IMR-90 (cell line): ENCODE results near the gene TMPRSS7. TPM values are rescaled to one million over a fixed set of nuclear protein-coding genes. Genes with fewer than 3 reads are reported as not detected.

Experiments
- microRNA-seq, 2 experiments: library from miRNA; stranded (forward) in 1 of 2; unstranded in 1 of 2; fragments of 10-50 nt in 1 of 2; fragments of <30 nt in 1 of 2; gene quantifications in 1 of 2; microRNA quantifications in 1 of 2; one replicate each; pipeline versions ENCODE3 to v1.1.0; 2013 to 2020; ENCODE audit not compliant: insufficient read depth in 1 of 2, insufficient read length in 1 of 2, unreplicated experiment in 1 of 2
- polyA plus RNA-seq, 3 experiments: library from polyadenylated mRNA; depleted of rRNA; stranded (reverse); fragments of >200 nt; gene quantifications; 2 replicates each; pipeline ENCODE4 v1.2.3, GENCODE V29; 2012; ENCODE audit warnings: low replicate concordance in 1 of 3
- small RNA-seq, 5 experiments: library from RNA; depleted of rRNA; stranded (forward); fragments of <200 nt; gene quantifications; one replicate each; pipeline ENCODE3, GENCODE V24; 2012
- total RNA-seq: library from RNA; depleted of rRNA; stranded (reverse); fragments of >200 nt; gene quantifications from 2 replicates; pipeline ENCODE4 v1.2.3, GENCODE V29; 2012; rRNA removed

Gene TMPRSS7
- total and polyA plus RNA-seq, 2 of the 4 experiments (the other 2 are of a cell fraction): 0.07 TPM; not detected in 1

Small RNAs within 50 kb of the gene (microRNA-seq; reads per million reads assigned to microRNA genes)
- gene MIR567: 0 reads per million in 2 experiments

Small RNAs within 50 kb of the gene (small RNA-seq; reads per million reads assigned to genes)
- gene MIR567: 0 reads per million in 5 experiments

Other genes with a start within 250 kb of the TMPRSS7 start
- 27.2 and 28.7 TPM in 2 replicates for gene PHLDB2, start 175.5 kb upstream of the TMPRSS7 start, total RNA-seq
- 8.0 and 10.6 TPM in 2 replicates for gene PHLDB2, start 175.5 kb upstream of the TMPRSS7 start, polyA plus RNA-seq (2012; rRNA removed)
- gene ABHD10, start 55.7 kb upstream of the TMPRSS7 start, total RNA-seq: 53.9 and 57.2 TPM in 2 replicates
- 17.7 and 24.7 TPM in 2 replicates for gene ABHD10, start 55.7 kb upstream of the TMPRSS7 start, polyA plus RNA-seq (2012; rRNA removed)
- gene TAGLN3, start 35.8 kb upstream of the TMPRSS7 start, total RNA-seq: 3.2 and 3.6 TPM in 2 replicates
- gene TAGLN3, start 35.8 kb upstream of the TMPRSS7 start, polyA plus RNA-seq (2012; rRNA removed): 7.7 TPM in 2 replicates
- 12.5 and 16.1 TPM in 2 replicates for gene C3orf52, start 51.7 kb downstream of the TMPRSS7 start, total RNA-seq
- 6.4 and 7.5 TPM in 2 replicates for gene C3orf52, start 51.7 kb downstream of the TMPRSS7 start, polyA plus RNA-seq (2012; rRNA removed)
- not detected in 2 replicates for gene GCSAM, start 98.5 kb downstream of the TMPRSS7 start, total RNA-seq
- not detected in 2 replicates for gene GCSAM, start 98.5 kb downstream of the TMPRSS7 start, polyA plus RNA-seq (2012; rRNA removed)